IPS-18c (cell line): Measurements from ENCODE around the gene NIPSNAP2.
A peak's percentile ranks its signal among the peaks of the same experiment; 100 is the strongest.
"Not testable (repeated sequence)": the region's sequence is repeated elsewhere in the genome, so short reads cannot be mapped to it uniquely, and the experiment has no call there.

ENCODE experiments used
- H3K4me3 ChIP-seq: 2 replicates; pipeline ENCODE4 v1.7.0; 2013; ENCODE audit warnings: low read depth, mild to moderate bottlenecking, low read length, moderate library complexity; ENCODE audit not compliant: insufficient read depth
- H3K9me3 ChIP-seq: one replicate; pipeline ENCODE4 v1.6.1; 2013; ENCODE audit warnings: mild to moderate bottlenecking, low read length, moderate library complexity; ENCODE audit not compliant: control insufficient read depth, insufficient read depth

Gene NIPSNAP2

GRCh38 chr7:56028942-56029630, 64.7 kb downstream of the NIPSNAP2 start:
- Histone ChIP-seq H3K9me3 (no peaks in the 10 kb centered on the region), H3K4me3 (no peak overlapping the region)

- H3K4me3 ChIP-seq = no peak overlapping the region
- no peaks in the 10 kb centered on the region for H3K9me3 ChIP-seq
Observed at GRCh38 chr7:56030340-56030739, 66.0 kb downstream of the NIPSNAP2 start.

GRCh38 chr7:56031556-56031955, 67.2 kb downstream of the NIPSNAP2 start:
- not testable (repeated sequence) for H3K4me3 ChIP-seq, H3K9me3 ChIP-seq

- not testable (repeated sequence) for H3K4me3 ChIP-seq, H3K9me3 ChIP-seq
Observed at GRCh38 chr7:56032578-56032977, 68.2 kb downstream of the NIPSNAP2 start.

GRCh38 chr7:56033671-56034432, 69.5 kb downstream of the NIPSNAP2 start:
- Histone ChIP-seq H3K4me3 (peak overlapping the region; percentile 86), H3K9me3 (no peaks in the 10 kb centered on the region)

GRCh38 chr7:56040730-56041129, 76.3 kb downstream of the NIPSNAP2 start:
- H3K4me3 ChIP-seq = no peak overlapping the region
- no peaks in the 10 kb centered on the region for H3K9me3 ChIP-seq

GRCh38 chr7:56045758-56046157, 81.4 kb downstream of the NIPSNAP2 start:
- not testable (repeated sequence) for H3K9me3 ChIP-seq, H3K4me3 ChIP-seq

- no peaks in the 10 kb centered on the region for H3K9me3 ChIP-seq
- H3K4me3 ChIP-seq = no peak overlapping the region
Observed at GRCh38 chr7:56046721-56047445, 82.5 kb downstream of the NIPSNAP2 start.

- not testable (repeated sequence) for H3K9me3 ChIP-seq, H3K4me3 ChIP-seq
Observed at GRCh38 chr7:56047446-56048116, 83.2 kb downstream of the NIPSNAP2 start.

- Histone ChIP-seq H3K9me3 (no peaks in the 10 kb centered on the region), H3K4me3 (no peak overlapping the region)
Observed at GRCh38 chr7:56048245-56048644, 83.9 kb downstream of the NIPSNAP2 start.

GRCh38 chr7:56048763-56049162, 84.4 kb downstream of the NIPSNAP2 start:
- H3K9me3 ChIP-seq, H3K4me3 ChIP-seq: not testable (repeated sequence)
